Omental fat pad (tissue), 4 donors: ENCODE measurements around the gene INS. TPM values are rescaled to one million over a fixed set of nuclear protein-coding genes. Genes with fewer than 3 reads are reported as not detected.

ENCODE experiments used
- ATAC-seq: fragments of 150-250 bp; one replicate; pipeline ENCODE4 v1.9.1; 2016; ENCODE audit warnings: mild to moderate bottlenecking, moderate library complexity; ENCODE audit not compliant: low FRiP score
- DNase-seq: peaks from one replicate; pipeline ENCODE4 v3.0.0-alpha.2; 2019; ENCODE audit warnings: low spot score
- CTCF ChIP-seq, 3 donors: fragments of 450-650 bp; IDR thresholded peaks; one replicate each; pipeline ENCODE4 v1.5.1; 2016 to 2017; ENCODE audit warnings: antibody characterized with exemption in 3 of 3, mild to moderate bottlenecking in 3 of 3, moderate library complexity in 2 of 3
- total RNA-seq, 4 donors: library from RNA; depleted of rRNA; stranded (reverse); fragments of >200 nt; gene quantifications; one replicate each; pipeline ENCODE4 v1.1.0, GENCODE V29; 2016

Gene INS
- total RNA-seq, 4 donors from 2014 or later, result not detected

- ATAC-seq, result no peak
- TF ChIP-seq CTCF (IDR thresholded peaks at IDR 0.05), result no peak
- no peak for DNase-seq
These were observed 23.0 kb downstream of the INS start for GRCh38 chr11:2138068-2138430.

- TF ChIP-seq CTCF (IDR thresholded peaks at IDR 0.05), result no peak
- no peak for ATAC-seq
- no peak for DNase-seq
These were observed 23.6 kb downstream of the INS start for GRCh38 chr11:2137202-2138067.

- ATAC-seq (no peak), DNase-seq (no peak)
- TF ChIP-seq CTCF (IDR thresholded peaks at IDR 0.05), result no peak
These were observed 24.1 kb downstream of the INS start for GRCh38 chr11:2136952-2137201.

- ATAC-seq (no peak), DNase-seq (no peak)
- no peak for TF ChIP-seq CTCF (IDR thresholded peaks at IDR 0.05)
These were observed 24.6 kb downstream of the INS start for GRCh38 chr11:2136209-2136951.

- ATAC-seq (no peak), DNase-seq (no peak)
- TF ChIP-seq CTCF (IDR thresholded peaks at IDR 0.05), result no peak
These were observed 25.3 kb downstream of the INS start for GRCh38 chr11:2135648-2136201.

GRCh38 chr11:2135018-2135569, 25.9 kb downstream of the INS start:
- TF ChIP-seq CTCF (IDR thresholded peaks at IDR 0.05), result no peak
- DNase-seq (no peak), ATAC-seq (no peak)
